Activated CD4-positive, alpha-beta T cell treated with anti-CD3 and anti-CD28 coated beads for 36 hours (primary cell): ENCODE results near the gene DOCK9. TPM values are rescaled to one million over a fixed set of nuclear protein-coding genes. Genes with fewer than 3 reads are reported as not detected.

Source experiments
- ATAC-seq: fragments of 200-7000 bp; cut with Tn5 transposase; one replicate; pipeline ENCODE4 v1.10.0; 2021; ENCODE audit warnings: mild to moderate bottlenecking, moderate library complexity
- CTCF ChIA-PET: fragments of 350-600 bp; sonication (Branson Sonifier 250); formaldehyde crosslinking; loops from one replicate; lab custom pipeline; 2021; ENCODE audit warnings: antibody characterized with exemption; lab: Charles Lee
- POLR2A ChIA-PET: fragments of 350-600 bp; sonication (Branson Sonifier 250); formaldehyde crosslinking; loops from one replicate; lab custom pipeline; 2021; ENCODE audit warnings: antibody characterized with exemption, inconsistent platforms; lab: Charles Lee
- DNase-seq: peaks from one replicate; pipeline ENCODE4 v3.0.0-alpha.2; 2020
- H3K27ac Mint-ChIP-seq: one replicate; pipeline ENCODE4 v1.8.0; 2021; ENCODE audit warnings: mixed read lengths
- H3K27me3 Mint-ChIP-seq: one replicate; pipeline ENCODE4 v1.8.0; 2021; ENCODE audit warnings: mixed read lengths
- H3K36me3 Mint-ChIP-seq: one replicate; pipeline ENCODE4 v1.8.0; 2021; ENCODE audit warnings: low read depth, mixed read lengths
- H3K4me1 Mint-ChIP-seq: one replicate; pipeline ENCODE4 v1.8.0; 2021; ENCODE audit warnings: mixed read lengths
- H3K4me3 Mint-ChIP-seq: one replicate; pipeline ENCODE4 v1.8.0; 2021; ENCODE audit warnings: mild to moderate bottlenecking, moderate library complexity, mixed read lengths
- H3K9me3 Mint-ChIP-seq: one replicate; pipeline ENCODE4 v1.8.0; 2021; ENCODE audit warnings: low read depth, mixed read lengths
- intact Hi-C, 2 experiments: fragments of 100-400 bp; cut with DNase I in 1 of 2; cut with micrococcal nuclease in 1 of 2; formaldehyde crosslinking; loops; one replicate each; pipeline versions ENCODE4 v1.14.2 to v1.15.1; 2022 to 2024; cut with DNase I, micrococcal nuclease
- total RNA-seq, 2 experiments: library from RNA; stranded (reverse); gene quantifications; one replicate each; pipeline ENCODE4 v1.2.3, GENCODE V29; 2021

Gene DOCK9
- total RNA-seq, 2 experiments from 2014 or later, result 36.0 to 42.6 TPM

- Mint-ChIP-seq H3K9me3 (no peaks in the 10 kb centered on the region), H3K4me1 (no peaks in the 10 kb centered on the region), H3K4me3 (no peak overlapping the region), H3K36me3 (peaks cover 27% of the 10 kb centered on the region), H3K27ac (no peak overlapping the region), H3K27me3 (no peaks in the 10 kb centered on the region)
- ATAC-seq (no peak), DNase-seq (no peak)
- POLR2A ChIA-PET, result no interaction called here
- intact Hi-C loops, result no loop called here
- CTCF ChIA-PET, result interaction anchor here (0.6 to 1.6 kb wide), 2 partner anchors 15 to 17 kb away, joined by 3 to 7 read pairs; no protein-coding TSS in a partner anchor
Observed at GRCh38 chr13:98834254-98834960, 143.5 kb downstream of the DOCK9 start.

- H3K27me3 Mint-ChIP-seq, result no peaks in the 10 kb centered on the region
- H3K4me3 Mint-ChIP-seq, result no peak overlapping the region
- DNase-seq, result no peak
- ChIA-PET CTCF (interaction anchor here (0.7 to 2.5 kb wide), 2 partner anchors 11 to 47 kb away, joined by 3 to 10 read pairs; no protein-coding TSS in a partner anchor), POLR2A (no interaction called here)
- no peak for ATAC-seq
- H3K27ac Mint-ChIP-seq, result no peak overlapping the region
- no peaks in the 10 kb centered on the region for H3K9me3 Mint-ChIP-seq
- H3K4me1 Mint-ChIP-seq, result peaks cover 4% of the 10 kb centered on the region
- peaks cover 47% of the 10 kb centered on the region for H3K36me3 Mint-ChIP-seq
- intact Hi-C loops, result no loop called here
Observed at GRCh38 chr13:98831236-98831635, 146.6 kb downstream of the DOCK9 start.

GRCh38 chr13:98829541-98829940 is 148.3 kb downstream of the DOCK9 start:
- Mint-ChIP-seq H3K27me3 (no peaks in the 10 kb centered on the region), H3K4me3 (no peak overlapping the region), H3K27ac (no peak overlapping the region), H3K9me3 (no peaks in the 10 kb centered on the region), H3K36me3 (peaks cover 48% of the 10 kb centered on the region), H3K4me1 (peaks cover 13% of the 10 kb centered on the region)
- ChIA-PET POLR2A (no interaction called here), CTCF (interaction anchor here (1.4 kb wide), 1 partner anchor 11 kb away, joined by 4 read pairs; no protein-coding TSS in a partner anchor)
- intact Hi-C loops, result no loop called here
- ATAC-seq (no peak), DNase-seq (no peak)

GRCh38 chr13:98828614-98829013 is 149.2 kb downstream of the DOCK9 start:
- CTCF ChIA-PET, result interaction anchor here (0.6 to 1.8 kb wide), 8 partner anchors 8 to 866 kb away, joined by 3 to 7 read pairs (median 3); no protein-coding TSS in a partner anchor
- intact Hi-C loops, result no loop called here
- POLR2A ChIA-PET, result no interaction called here
- H3K36me3 Mint-ChIP-seq, result peaks cover 51% of the 10 kb centered on the region
- peaks cover 13% of the 10 kb centered on the region for H3K4me1 Mint-ChIP-seq
- H3K27me3 Mint-ChIP-seq, result no peaks in the 10 kb centered on the region
- DNase-seq (no peak), ATAC-seq (no peak)
- no peak overlapping the region for H3K27ac Mint-ChIP-seq
- no peak overlapping the region for H3K4me3 Mint-ChIP-seq
- no peaks in the 10 kb centered on the region for H3K9me3 Mint-ChIP-seq

GRCh38 chr13:98827449-98827848 is 150.4 kb downstream of the DOCK9 start:
- ATAC-seq (no peak), DNase-seq (no peak)
- Mint-ChIP-seq H3K36me3 (peaks cover 47% of the 10 kb centered on the region), H3K27me3 (no peaks in the 10 kb centered on the region), H3K27ac (no peak overlapping the region), H3K4me1 (peaks cover 13% of the 10 kb centered on the region), H3K9me3 (no peaks in the 10 kb centered on the region), H3K4me3 (no peak overlapping the region)
- POLR2A ChIA-PET, result no interaction called here
- CTCF ChIA-PET, result interaction anchor here (1.0 to 1.8 kb wide), 4 partner anchors 15 to 175 kb away, joined by 3 to 7 read pairs (median 4); no protein-coding TSS in a partner anchor
- intact Hi-C loops, result no loop called here

- no peak overlapping the region for H3K4me3 Mint-ChIP-seq
- H3K27me3 Mint-ChIP-seq, result no peaks in the 10 kb centered on the region
- CTCF ChIA-PET, result no interaction called here
Observed at GRCh38 chr13:98826146-98826545, 151.7 kb downstream of the DOCK9 start.

GRCh38 chr13:98825659-98826058 is 152.2 kb downstream of the DOCK9 start:
- no peak for ATAC-seq
- Mint-ChIP-seq H3K27me3 (no peaks in the 10 kb centered on the region), H3K27ac (no peak overlapping the region), H3K36me3 (peaks cover 50% of the 10 kb centered on the region), H3K4me3 (no peak overlapping the region), H3K9me3 (no peaks in the 10 kb centered on the region), H3K4me1 (peaks cover 13% of the 10 kb centered on the region)
- CTCF ChIA-PET, result no interaction called here
- POLR2A ChIA-PET, result no interaction called here
- intact Hi-C loops, result no loop called here
- no peak for DNase-seq

More at GRCh38 chr13:98826146-98826545, 151.7 kb downstream of the DOCK9 start:
- intact Hi-C loops, result no loop called here
- POLR2A ChIA-PET, result no interaction called here
- ATAC-seq (no peak), DNase-seq (no peak)
- H3K4me1 Mint-ChIP-seq, result peaks cover 13% of the 10 kb centered on the region
- H3K9me3 Mint-ChIP-seq, result no peaks in the 10 kb centered on the region
- H3K27ac Mint-ChIP-seq, result no peak overlapping the region
- H3K36me3 Mint-ChIP-seq, result peaks cover 53% of the 10 kb centered on the region

- H3K4me1 Mint-ChIP-seq, result peaks cover 13% of the 10 kb centered on the region
- intact Hi-C loops, result no loop called here
- H3K9me3 Mint-ChIP-seq, result no peaks in the 10 kb centered on the region
- H3K4me3 Mint-ChIP-seq, result no peak overlapping the region
- no peaks in the 10 kb centered on the region for H3K27me3 Mint-ChIP-seq
- H3K27ac Mint-ChIP-seq, result no peak overlapping the region
- ATAC-seq (peak; percentile 61), DNase-seq (no peak)
- ChIA-PET POLR2A (no interaction called here), CTCF (interaction anchor here (0.5 to 0.9 kb wide), 3 partner anchors 10 to 15 kb away, joined by 3 to 4 read pairs (median 3); no protein-coding TSS in a partner anchor)
- H3K36me3 Mint-ChIP-seq, result peaks cover 43% of the 10 kb centered on the region
Observed at GRCh38 chr13:98824376-98825160, 153.3 kb downstream of the DOCK9 start.

GRCh38 chr13:98823442-98823841 is 154.4 kb downstream of the DOCK9 start:
- intact Hi-C loops, result no loop called here
- no peak for ATAC-seq
- peaks cover 34% of the 10 kb centered on the region for H3K36me3 Mint-ChIP-seq
- ChIA-PET POLR2A (no interaction called here), CTCF (interaction anchor here (1.2 kb wide), 1 partner anchor 10 kb away, joined by 3 read pairs; no protein-coding TSS in a partner anchor)
- H3K9me3 Mint-ChIP-seq, result no peaks in the 10 kb centered on the region
- H3K27ac Mint-ChIP-seq, result no peak overlapping the region
- no peak for DNase-seq
- no peaks in the 10 kb centered on the region for H3K27me3 Mint-ChIP-seq
- peaks cover 13% of the 10 kb centered on the region for H3K4me1 Mint-ChIP-seq
- H3K4me3 Mint-ChIP-seq, result no peak overlapping the region

GRCh38 chr13:98822225-98822606 is 155.6 kb downstream of the DOCK9 start:
- no peak overlapping the region for H3K4me3 Mint-ChIP-seq
- no peak for DNase-seq
- intact Hi-C loops, result no loop called here
- POLR2A ChIA-PET, result no interaction called here
- no peak overlapping the region for H3K27ac Mint-ChIP-seq
- CTCF ChIA-PET, result no interaction called here
- no peaks in the 10 kb centered on the region for H3K9me3 Mint-ChIP-seq
- H3K36me3 Mint-ChIP-seq, result peaks cover 27% of the 10 kb centered on the region
- H3K4me1 Mint-ChIP-seq, result peaks cover 13% of the 10 kb centered on the region
- no peaks in the 10 kb centered on the region for H3K27me3 Mint-ChIP-seq
- no peak for ATAC-seq

- peaks cover 12% of the 10 kb centered on the region for H3K4me1 Mint-ChIP-seq
- ChIA-PET POLR2A (no interaction called here), CTCF (no interaction called here)
- intact Hi-C loops, result no loop called here
- no peak overlapping the region for H3K27ac Mint-ChIP-seq
- no peaks in the 10 kb centered on the region for H3K27me3 Mint-ChIP-seq
- H3K4me3 Mint-ChIP-seq, result no peak overlapping the region
- no peaks in the 10 kb centered on the region for H3K9me3 Mint-ChIP-seq
- ATAC-seq, result no peak
- peaks cover 26% of the 10 kb centered on the region for H3K36me3 Mint-ChIP-seq
- DNase-seq, result no peak
Observed at GRCh38 chr13:98821372-98822224, 156.3 kb downstream of the DOCK9 start.
